Fibroblast of lung (primary cell): ENCODE data around the gene SPRYD3. TPM values are rescaled to one million over a fixed set of nuclear protein-coding genes. Genes with fewer than 3 reads are reported as not detected.

ENCODE experiments used
- DNase-seq, 2 donors: peaks; one replicate each; pipeline versions ENCODE4 v3.0.0 to v3.0.0-alpha.2; 2010; ENCODE audit warnings: low read depth in 2 of 2
- H2AFZ ChIP-seq: 2 replicates; pipeline ENCODE4 v1.5.1; 2012; ENCODE audit warnings: low read length, control low read depth, inconsistent platforms
- H3K27ac ChIP-seq: 2 replicates; pipeline ENCODE4 v1.5.1; 2011; ENCODE audit warnings: low read length, control low read depth; ENCODE audit not compliant: insufficient read depth
- H3K27me3 ChIP-seq: 2 replicates; pipeline ENCODE4 v1.5.1; 2011; ENCODE audit warnings: mild to moderate bottlenecking, low read length; ENCODE audit not compliant: control insufficient read depth, insufficient read depth
- H3K36me3 ChIP-seq: 2 replicates; pipeline ENCODE4 v1.5.1; 2011; ENCODE audit warnings: low read length; ENCODE audit not compliant: control insufficient read depth, insufficient read depth
- H3K4me1 ChIP-seq: 2 replicates; pipeline ENCODE4 v1.5.1; 2011; ENCODE audit warnings: low read length; ENCODE audit not compliant: control insufficient read depth, insufficient read depth; ENCODE audit errors: extremely low read depth
- H3K4me2 ChIP-seq: 2 replicates; pipeline ENCODE4 v1.5.1; 2011; ENCODE audit warnings: low read length, control low read depth; ENCODE audit not compliant: insufficient read depth; ENCODE audit errors: extremely low read depth
- H3K4me3 ChIP-seq, 4 experiments: fragments of 200-600 bp in 1 of 4; sonication (generic) in 1 of 4; replicated peaks in 1 of 4; 2 replicates each; pipeline ENCODE4 v1.5.1; 2011 to 2016; ENCODE audit warnings: low read length in 4 of 4, low read depth in 3 of 4, mild to moderate bottlenecking in 3 of 4, control low read depth in 2 of 4, inconsistent platforms in 1 of 4, mixed read lengths in 1 of 4; ENCODE audit not compliant: insufficient read depth in 1 of 4; ENCODE audit errors: control extremely low read depth in 1 of 4
- H3K79me2 ChIP-seq: 2 replicates; pipeline ENCODE4 v1.5.1; 2012; ENCODE audit warnings: mild to moderate bottlenecking, low read length, inconsistent platforms; ENCODE audit not compliant: control insufficient read depth, insufficient read depth
- H3K9ac ChIP-seq: 2 replicates; pipeline ENCODE4 v1.5.1; 2011; ENCODE audit warnings: mild to moderate bottlenecking, low read length, control low read depth; ENCODE audit not compliant: insufficient read depth
- H3K9me3 ChIP-seq: 2 replicates; pipeline ENCODE4 v1.5.1; 2012; ENCODE audit warnings: low read depth, low read length; ENCODE audit not compliant: control insufficient read depth, insufficient read depth
- H4K20me1 ChIP-seq: 2 replicates; pipeline ENCODE4 v1.5.1; 2011; ENCODE audit warnings: low read length; ENCODE audit not compliant: control insufficient read depth, insufficient read depth; ENCODE audit errors: extremely low read depth
- EZH2 ChIP-seq: IDR thresholded peaks from 2 replicates; pipeline ENCODE4 v1.5.1; 2012; ENCODE audit warnings: low read length, control low read depth, mild to moderate bottlenecking; ENCODE audit errors: missing control alignments
- polyA plus RNA-seq, 2 donors: library from polyadenylated mRNA; depleted of rRNA in 1 of 2; stranded (reverse) in 1 of 2; unstranded in 1 of 2; fragments of >200 nt; gene quantifications; 2 replicates each; pipeline ENCODE4 v1.2.1, GENCODE V29; 2011 to 2012; ENCODE audit warnings: missing spikeins in 1 of 2
- total RNA-seq: library from RNA; depleted of rRNA; stranded (reverse); fragments of >200 nt; gene quantifications from 2 replicates; pipeline ENCODE4 v1.2.1, GENCODE V29; 2014
- TF ChIP-seq, protein P1 (sequence below), 2 donors: IDR thresholded peaks in 1 of 2; conservative IDR thresholded peaks in 1 of 2; 1 replicate in 1 of 2; 2 replicates in 1 of 2; pipeline ENCODE4 v1.5.1; 2011 to 2012; ENCODE audit warnings: low read length in 2 of 2, control low read depth in 1 of 2, inconsistent platforms in 1 of 2, low read depth in 1 of 2, mild to moderate bottlenecking in 1 of 2

The SPRYD3 gene
- total and polyA plus RNA-seq, 2 donors (not counting 1 experiment from before 2014, with no cell fraction given) = 18.2 to 23.3 TPM

DNA sequence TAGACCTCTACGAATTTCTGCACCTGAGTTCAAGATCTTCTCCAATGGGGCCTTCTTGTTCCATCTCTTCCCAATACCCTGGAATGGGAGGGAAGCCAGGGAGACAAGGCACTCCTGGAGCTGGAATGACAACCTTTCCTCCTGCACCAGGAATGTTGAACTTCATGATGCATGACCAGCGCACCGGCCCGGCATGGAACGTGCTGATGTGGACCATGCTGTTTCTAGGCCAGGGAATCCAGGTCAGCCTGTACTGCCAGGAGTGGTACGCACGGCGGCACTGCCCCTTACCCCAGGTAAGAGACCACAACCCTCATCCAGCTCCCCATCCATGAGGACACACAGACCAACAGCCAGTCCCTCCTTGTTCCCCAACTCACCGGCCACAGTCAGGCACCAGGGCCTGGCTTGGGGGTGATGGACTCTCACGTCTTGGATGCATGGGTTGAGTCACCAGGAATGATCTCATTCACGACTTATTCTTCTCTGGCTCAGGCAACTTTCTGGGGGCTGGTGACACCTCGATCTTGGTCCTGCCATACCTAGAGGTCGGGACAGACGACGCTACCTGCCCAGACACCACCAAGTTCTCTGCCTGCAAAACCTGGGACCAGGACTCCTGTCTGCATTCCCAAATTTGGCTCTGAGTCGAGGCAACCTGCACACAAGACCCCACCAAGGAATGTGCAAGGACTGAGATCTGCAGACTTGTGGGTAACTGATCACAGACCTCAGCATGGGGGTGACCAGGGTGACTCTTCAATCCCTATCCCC is 44.6 kb upstream of the SPRYD3 start:
- H3K27ac ChIP-seq = no peak overlapping the region
- no peak overlapping the region for H3K4me2 ChIP-seq
- TF ChIP-seq EZH2 = no peak
- TF ChIP-seq, protein P1, sequence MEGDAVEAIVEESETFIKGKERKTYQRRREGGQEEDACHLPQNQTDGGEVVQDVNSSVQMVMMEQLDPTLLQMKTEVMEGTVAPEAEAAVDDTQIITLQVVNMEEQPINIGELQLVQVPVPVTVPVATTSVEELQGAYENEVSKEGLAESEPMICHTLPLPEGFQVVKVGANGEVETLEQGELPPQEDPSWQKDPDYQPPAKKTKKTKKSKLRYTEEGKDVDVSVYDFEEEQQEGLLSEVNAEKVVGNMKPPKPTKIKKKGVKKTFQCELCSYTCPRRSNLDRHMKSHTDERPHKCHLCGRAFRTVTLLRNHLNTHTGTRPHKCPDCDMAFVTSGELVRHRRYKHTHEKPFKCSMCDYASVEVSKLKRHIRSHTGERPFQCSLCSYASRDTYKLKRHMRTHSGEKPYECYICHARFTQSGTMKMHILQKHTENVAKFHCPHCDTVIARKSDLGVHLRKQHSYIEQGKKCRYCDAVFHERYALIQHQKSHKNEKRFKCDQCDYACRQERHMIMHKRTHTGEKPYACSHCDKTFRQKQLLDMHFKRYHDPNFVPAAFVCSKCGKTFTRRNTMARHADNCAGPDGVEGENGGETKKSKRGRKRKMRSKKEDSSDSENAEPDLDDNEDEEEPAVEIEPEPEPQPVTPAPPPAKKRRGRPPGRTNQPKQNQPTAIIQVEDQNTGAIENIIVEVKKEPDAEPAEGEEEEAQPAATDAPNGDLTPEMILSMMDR (conservative IDR thresholded peaks at IDR 0.05 in 1 of 2, IDR thresholded peaks at IDR 0.05 in 1 of 2; ENCODE audit: low read depth in 1 of 2, low read length in 2 of 2) = no peak
- no peak overlapping the region for H3K9ac ChIP-seq
- no peak overlapping the region for H3K4me3 ChIP-seq
- peaks cover 5% of the 10 kb centered on the region for H3K4me1 ChIP-seq
- H4K20me1 ChIP-seq = no peaks in the 10 kb centered on the region
- H3K9me3 ChIP-seq = no peaks in the 10 kb centered on the region
- H3K79me2 ChIP-seq = no peaks in the 10 kb centered on the region
- DNase-seq = peak in 1 of 2 donors; percentile 65
- H3K36me3 ChIP-seq = no peaks in the 10 kb centered on the region
- H3K27me3 ChIP-seq = no peaks in the 10 kb centered on the region
- no peak overlapping the region for H2AFZ ChIP-seq

DNA sequence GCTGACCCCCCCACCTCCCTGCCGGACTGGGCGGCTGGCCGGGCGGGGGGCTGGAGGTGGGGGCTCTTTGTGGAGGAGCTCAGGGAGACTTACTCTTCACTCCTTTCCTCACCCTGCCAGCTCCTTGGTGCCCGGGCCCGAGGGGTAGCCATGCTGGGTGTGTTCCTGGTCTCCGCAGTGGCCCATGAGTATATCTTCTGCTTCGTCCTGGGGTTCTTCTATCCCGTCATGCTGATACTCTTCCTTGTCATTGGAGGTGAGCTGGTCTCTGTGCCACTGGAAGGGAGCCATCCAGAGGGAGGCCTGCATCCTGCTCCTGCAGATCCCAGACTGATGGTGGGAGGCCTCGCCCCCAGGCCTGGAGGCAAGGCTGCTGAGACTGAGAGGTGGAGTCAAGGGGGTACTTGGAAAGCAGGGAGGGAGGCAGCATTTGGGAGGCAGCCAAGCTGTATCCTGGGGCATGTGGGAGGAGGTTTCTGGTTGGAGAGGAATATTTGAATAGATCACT is 43.8 kb upstream of the SPRYD3 start:
- peak in 1 of 2 donors; percentile 48 for DNase-seq
- TF ChIP-seq EZH2 = no peak
- TF ChIP-seq, protein P1 (conservative IDR thresholded peaks at IDR 0.05 in 1 of 2, IDR thresholded peaks at IDR 0.05 in 1 of 2; ENCODE audit: low read depth in 1 of 2, low read length in 2 of 2) = no peak
- Histone ChIP-seq H3K4me3 (no peak overlapping the region), H3K9me3 (no peaks in the 10 kb centered on the region), H3K4me1 (peaks cover 5% of the 10 kb centered on the region), H3K27ac (no peak overlapping the region), H3K79me2 (no peaks in the 10 kb centered on the region), H3K9ac (no peak overlapping the region), H2AFZ (no peak overlapping the region), H3K4me2 (no peak overlapping the region), H4K20me1 (no peaks in the 10 kb centered on the region), H3K36me3 (no peaks in the 10 kb centered on the region), H3K27me3 (no peaks in the 10 kb centered on the region)

DNA sequence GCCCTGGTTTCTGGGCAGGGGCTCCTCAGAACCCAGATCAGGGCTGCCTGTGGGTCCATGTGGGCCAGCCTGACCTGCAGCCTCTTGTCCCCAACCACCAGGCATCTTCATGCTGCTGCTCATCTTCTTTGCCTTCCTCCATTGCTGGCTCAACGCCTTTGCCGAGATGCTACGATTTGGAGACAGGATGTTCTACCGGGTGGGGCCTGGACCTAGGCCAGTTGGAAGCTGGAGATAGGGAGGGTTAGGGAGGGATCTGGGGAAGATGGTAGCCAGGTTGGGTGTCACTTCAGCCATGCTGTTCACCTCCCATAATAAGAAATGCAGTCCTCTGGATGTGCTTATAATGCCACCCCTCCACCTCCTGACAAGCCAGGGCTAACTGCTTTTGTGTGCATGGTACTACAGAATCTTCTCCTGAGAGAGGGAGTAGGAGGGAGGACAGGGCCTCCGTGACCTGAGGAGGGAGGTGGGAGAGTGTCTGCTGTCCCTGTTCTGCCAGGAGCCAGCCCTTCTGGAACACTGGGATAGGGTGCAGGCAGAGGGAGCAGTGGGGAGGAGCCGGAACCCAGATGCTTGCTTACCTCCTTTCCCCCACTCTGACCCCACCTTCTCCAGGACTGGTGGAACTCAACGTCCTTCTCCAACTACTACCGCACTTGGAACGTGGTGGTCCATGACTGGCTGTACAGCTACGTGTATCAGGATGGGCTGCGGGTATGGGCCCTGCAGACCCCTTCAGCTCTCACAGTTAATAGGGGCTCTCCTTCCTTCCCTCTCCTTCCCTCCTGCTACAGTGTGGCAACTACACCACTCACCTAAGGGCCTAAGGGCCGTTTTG is 41.7 kb upstream of the SPRYD3 start:
- no peak for TF ChIP-seq EZH2
- TF ChIP-seq, protein P1 (conservative IDR thresholded peaks at IDR 0.05 in 1 of 2, IDR thresholded peaks at IDR 0.05 in 1 of 2; ENCODE audit: low read depth in 1 of 2, low read length in 2 of 2) = no peak
- Histone ChIP-seq H4K20me1 (no peaks in the 10 kb centered on the region), H3K9me3 (no peaks in the 10 kb centered on the region), H3K27ac (no peak overlapping the region), H2AFZ (no peak overlapping the region), H3K79me2 (no peaks in the 10 kb centered on the region), H3K4me3 (no peak overlapping the region), H3K27me3 (no peaks in the 10 kb centered on the region), H3K4me2 (no peak overlapping the region), H3K36me3 (no peaks in the 10 kb centered on the region), H3K9ac (no peak overlapping the region), H3K4me1 (peaks cover 5% of the 10 kb centered on the region)
- DNase-seq = no peak
